K562 (cell line): ENCODE measurements around the gene POMGNT1. TPM values are rescaled to one million over a fixed set of nuclear protein-coding genes. Genes with fewer than 3 reads are reported as not detected.

Experiments used
- CHD7 ChIP-seq: fragments of 200-600 bp; sonication (generic); IDR thresholded peaks from one replicate; pipeline ENCODE4 v1.6.1; 2012; ENCODE audit warnings: mild to moderate bottlenecking, low read depth, low read length, inconsistent platforms
- HBP1 ChIP-seq: fragments of 450-650 bp; formaldehyde crosslinking; IDR thresholded peaks from 2 replicates; pipeline ENCODE4 v1.4.0; 2022; ENCODE audit warnings: missing genetic modification characterization
- PCBP2 ChIP-seq: fragments of 200-400 bp; formaldehyde crosslinking; IDR thresholded peaks from 2 replicates; pipeline ENCODE4 v1.6.1; 2018; ENCODE audit warnings: low read length, low read depth, mild to moderate bottlenecking, moderate library complexity; ENCODE audit not compliant: poor library complexity, severe bottlenecking
- ZBTB43 ChIP-seq: sonication (generic); formaldehyde crosslinking; IDR thresholded peaks from 2 replicates; pipeline ENCODE4 v1.8.0; 2023; ENCODE audit warnings: mild to moderate bottlenecking, missing genetic modification reagents
- ZNF316 ChIP-seq: fragments of 450-650 bp; IDR thresholded peaks from 2 replicates; pipeline ENCODE4 v1.6.1; 2016
- ZNF511 ChIP-seq: sonication (generic); formaldehyde crosslinking; IDR thresholded peaks from 2 replicates; pipeline ENCODE4 v1.8.0; 2022; ENCODE audit warnings: mild to moderate bottlenecking, missing genetic modification reagents
- polyA plus RNA-seq, 8 experiments: library from polyadenylated mRNA; depleted of rRNA in 4 of 8; stranded (reverse) in 5 of 8; unstranded in 3 of 8; fragments of >200 nt; fragmentation: Nextera tagmentation in 2 of 8; fragmentation: Illumina TruSeq in 1 of 8; extraction: Ambion mirVana in 2 of 8; extraction: Trizol in 1 of 8; gene quantifications; 2 replicates each; pipeline versions ENCODE4 v1.2.1 to v1.2.3, GENCODE V29; 2011 to 2014; ENCODE audit warnings: inconsistent platforms in 1 of 8, missing spikeins in 1 of 8
- total RNA-seq, 7 experiments: library from RNA; depleted of rRNA in 6 of 7; stranded (reverse); fragments of >200 nt in 6 of 7; fragmentation: Illumina TruSeq in 2 of 7; extraction: Trizol in 2 of 7; gene quantifications; 2 replicates each; pipeline versions ENCODE4 v1.2.1 to v1.2.3, GENCODE V29; 2011 to 2021; ENCODE audit warnings: low replicate concordance in 1 of 7

Gene POMGNT1
- total and polyA plus RNA-seq, 9 of the 15 experiments (the other 6 are each of a cell fraction or from before 2014, with no cell fraction given): 14.1 to 58.9 (median 37.8) TPM

GRCh38 chr1:46153228-46153627, 45.0 kb downstream of the POMGNT1 start (continued):
- TF ChIP-seq CHD7 (no peak), ZNF316 (no peak), HBP1 (CRISPR knock-in tag) (no peak), PCBP2 (no peak), ZBTB43 (CRISPR knock-in tag) (no peak), ZNF511 (CRISPR knock-in tag) (no peak)
